IMR-90 (cell line): ENCODE data around the gene MCTP2. TPM values are rescaled to one million over a fixed set of nuclear protein-coding genes. Genes with fewer than 3 reads are reported as not detected.

Experiments
- ATAC-seq: fragments of 200-7000 bp; cut with Tn5 transposase; 2 replicates; pipeline ENCODE4 v1.9.1; 2020; ENCODE audit warnings: low read depth, mild to moderate bottlenecking, moderate library complexity
- BruUV-seq: library from RNA; stranded (reverse); fragments of 400-500 nt; replicated peaks from 2 replicates; lab custom pipeline; 2021; lab: Mats Ljungman, UMichigan
- CTCF ChIA-PET: fragments of 300-600 bp; formaldehyde crosslinking; extraction: SDS; loops from one replicate; lab custom pipeline; 2021; ENCODE audit warnings: antibody characterized with exemption; lab: Yijun Ruan, JAX
- POLR2A ChIA-PET: fragments of 300-600 bp; sonication (Branson Sonifier 250); formaldehyde crosslinking; loops from one replicate; lab custom pipeline; 2022; ENCODE audit warnings: antibody characterized with exemption; ENCODE audit not compliant: unreplicated experiment; lab: Charles Lee
- DNase-seq: peaks from one replicate; pipeline ENCODE4 v3.0.0; 2013
- H2AFZ ChIP-seq: replicated peaks from 2 replicates; pipeline ENCODE3; 2013; ENCODE audit warnings: low read length, mild to moderate bottlenecking; ENCODE audit not compliant: poor library complexity
- H2AK5ac ChIP-seq: 2 replicates; pipeline ENCODE4 v1.6.1; 2013; ENCODE audit warnings: low read depth, low read length, inconsistent platforms
- H2AK9ac ChIP-seq: replicated peaks from 2 replicates; pipeline ENCODE3; 2013; ENCODE audit warnings: mild to moderate bottlenecking, low read depth, low read length, moderate library complexity; ENCODE audit not compliant: poor library complexity
- H2BK120ac ChIP-seq: 2 replicates; pipeline ENCODE4 v1.6.1; 2013; ENCODE audit warnings: low read depth, low read length, inconsistent platforms
- H2BK15ac ChIP-seq: 3 replicates; pipeline ENCODE4 v1.6.1; 2013; ENCODE audit warnings: low read depth, low read length, inconsistent platforms
- H2BK20ac ChIP-seq: 2 replicates; pipeline ENCODE4 v1.6.1; 2013; ENCODE audit warnings: low read depth, mild to moderate bottlenecking, inconsistent platforms, low read length, moderate library complexity
- H2BK5ac ChIP-seq: 2 replicates; pipeline ENCODE4 v1.6.1; 2013; ENCODE audit warnings: mild to moderate bottlenecking, low read depth, low read length, inconsistent platforms; ENCODE audit not compliant: poor library complexity, severe bottlenecking
- H3K14ac ChIP-seq: replicated peaks from 2 replicates; pipeline ENCODE4 v1.6.1; 2013; ENCODE audit warnings: low read depth, low read length, inconsistent platforms
- H3K18ac ChIP-seq: 2 replicates; pipeline ENCODE4 v1.6.1; 2013; ENCODE audit warnings: low read depth, low read length, control low read depth
- H3K23ac ChIP-seq: 2 replicates; pipeline ENCODE4 v1.6.1; 2013; ENCODE audit warnings: low read depth, low read length, inconsistent platforms
- H3K27ac ChIP-seq: 2 replicates; pipeline ENCODE4 v1.5.1; 2013; ENCODE audit warnings: mild to moderate bottlenecking, control low read depth, low read length; ENCODE audit not compliant: insufficient read depth
- H3K27me3 ChIP-seq: 2 replicates; pipeline ENCODE4 v1.6.1; 2013; ENCODE audit warnings: low read length; ENCODE audit not compliant: control insufficient read depth, insufficient read depth
- H3K36me3 ChIP-seq: 2 replicates; pipeline ENCODE4 v1.6.1; 2013; ENCODE audit warnings: low read length, mixed read lengths; ENCODE audit not compliant: control insufficient read depth, insufficient read depth
- H3K4ac ChIP-seq: 2 replicates; pipeline ENCODE4 v1.6.1; 2013; ENCODE audit warnings: low read depth, low read length, inconsistent platforms
- H3K4me1 ChIP-seq: 2 replicates; pipeline ENCODE4 v1.6.1; 2013; ENCODE audit warnings: low read length, mixed read lengths; ENCODE audit not compliant: control insufficient read depth, insufficient read depth
- H3K4me2 ChIP-seq: 2 replicates; pipeline ENCODE4 v1.6.1; 2013; ENCODE audit warnings: low read depth, mild to moderate bottlenecking, control low read depth, low read length, moderate library complexity
- H3K4me3 ChIP-seq: 2 replicates; pipeline ENCODE4 v1.5.1; 2013; ENCODE audit warnings: low read depth, mild to moderate bottlenecking, control low read depth, low read length, moderate library complexity; ENCODE audit not compliant: insufficient read depth
- H3K56ac ChIP-seq: 2 replicates; pipeline ENCODE4 v1.6.1; 2013; ENCODE audit warnings: low read length, inconsistent platforms; ENCODE audit not compliant: insufficient read depth; ENCODE audit errors: extremely low read depth
- H3K79me1 ChIP-seq, 2 experiments: 2 replicates each; pipeline ENCODE4 v1.6.1; 2013; ENCODE audit warnings: low read length in 2 of 2, inconsistent platforms in 1 of 2, low read depth in 1 of 2
- H3K9ac ChIP-seq: 2 replicates; pipeline ENCODE4 v1.6.1; 2013; ENCODE audit warnings: low read depth, low read length, control low read depth
- H3K9me1 ChIP-seq: 2 replicates; pipeline ENCODE4 v1.6.1; 2013; ENCODE audit warnings: low read length, inconsistent platforms; ENCODE audit not compliant: insufficient read depth
- H3K9me3 ChIP-seq: 2 replicates; pipeline ENCODE4 v1.6.1; 2013; ENCODE audit warnings: low read length; ENCODE audit not compliant: control insufficient read depth, insufficient read depth
- H4K20me1 ChIP-seq: 2 replicates; pipeline ENCODE4 v1.6.1; 2013; ENCODE audit warnings: low read length, inconsistent platforms; ENCODE audit not compliant: insufficient read depth
- H4K5ac ChIP-seq: 2 replicates; pipeline ENCODE4 v1.6.1; 2013; ENCODE audit warnings: mild to moderate bottlenecking, low read depth, low read length, control low read depth
- H4K8ac ChIP-seq, 2 experiments: 2 replicates each; pipeline ENCODE4 v1.6.1; 2013; ENCODE audit warnings: low read depth in 2 of 2, low read length in 2 of 2, control low read depth in 1 of 2, inconsistent platforms in 1 of 2
- H4K91ac ChIP-seq: 2 replicates; pipeline ENCODE4 v1.6.1; 2013; ENCODE audit warnings: low read depth, low read length, inconsistent platforms; ENCODE audit not compliant: insufficient read depth
- BHLHE40 ChIP-seq: fragments of 150-350 bp; IDR thresholded peaks from 2 replicates; pipeline ENCODE4 v1.6.1; 2016; ENCODE audit warnings: mild to moderate bottlenecking, low read depth, low read length
- CEBPB ChIP-seq: IDR thresholded peaks from 2 replicates; pipeline ENCODE4 v1.6.1; 2012; ENCODE audit warnings: low read depth, low read length, improper control_type of control experiment
- CHD1 ChIP-seq: IDR thresholded peaks from 2 replicates; pipeline ENCODE4 v1.6.1; 2012; ENCODE audit warnings: low read depth, low read length, improper control_type of control experiment
- ELK1 ChIP-seq: fragments of 150-350 bp; IDR thresholded peaks from 2 replicates; pipeline ENCODE4 v1.6.1; 2016; ENCODE audit warnings: low read depth, mild to moderate bottlenecking, low read length, moderate library complexity, borderline replicate concordance
- FOS ChIP-seq: fragments of 150-350 bp; IDR thresholded peaks from 2 replicates; pipeline ENCODE4 v1.6.1; 2016; ENCODE audit warnings: low read depth, low read length
- MAFK ChIP-seq: IDR thresholded peaks from 2 replicates; pipeline ENCODE4 v1.6.1; 2012; ENCODE audit warnings: low read depth, low read length, improper control_type of control experiment
- MAZ ChIP-seq: IDR thresholded peaks from 2 replicates; pipeline ENCODE4 v1.6.1; 2012; ENCODE audit warnings: low read depth, mild to moderate bottlenecking, low read length, improper control_type of control experiment, moderate library complexity, borderline replicate concordance
- MXI1 ChIP-seq: IDR thresholded peaks from 2 replicates; pipeline ENCODE4 v1.6.1; 2012; ENCODE audit warnings: low read depth, mild to moderate bottlenecking, low read length, moderate library complexity, borderline replicate concordance
- NFE2L2 ChIP-seq: fragments of 150-350 bp; IDR thresholded peaks from 2 replicates; pipeline ENCODE4 v1.6.1; 2016; ENCODE audit warnings: low read depth, mild to moderate bottlenecking, low read length
- POLR2A ChIP-seq: IDR thresholded peaks from 2 replicates; pipeline ENCODE4 v1.6.1; 2012; ENCODE audit warnings: mild to moderate bottlenecking, low read depth, low read length
- RAD21 ChIP-seq: IDR thresholded peaks from 2 replicates; pipeline ENCODE4 v1.6.1; 2012; ENCODE audit warnings: low read length, improper control_type of control experiment
- RCOR1 ChIP-seq: IDR thresholded peaks from 2 replicates; pipeline ENCODE4 v1.6.1; 2012; ENCODE audit warnings: mild to moderate bottlenecking, low read length, improper control_type of control experiment; ENCODE audit not compliant: insufficient replicate concordance
- RFX5 ChIP-seq: IDR thresholded peaks from 2 replicates; pipeline ENCODE4 v1.8.0; 2012; ENCODE audit warnings: low read depth, mild to moderate bottlenecking, low read length, moderate library complexity
- USF2 ChIP-seq: fragments of 150-350 bp; IDR thresholded peaks from 2 replicates; pipeline ENCODE4 v1.6.1; 2017; ENCODE audit warnings: mild to moderate bottlenecking, antibody characterized with exemption, low read length, low read depth
- WGBS, 2 experiments: methylation state at CpG; one replicate each; pipeline versions ENCODE4 v1.1.5 to v1.1.7; 2013; ENCODE audit warnings: missing lambda C conversion rate in 2 of 2; ENCODE audit not compliant: insufficient read length in 1 of 2; ENCODE audit errors: extremely low coverage in 2 of 2; 5-methylcytosine and 5-hydroxymethylcytosine counted together
- dilution Hi-C: fragments of 300-500 bp; cut with HindIII; formaldehyde crosslinking; loops from one replicate; pipeline ENCODE4 v1.14.3; 2018; ENCODE audit warnings: low sequenced_read_pairs; ENCODE audit not compliant: unreplicated experiment
- in situ Hi-C: fragments of 300-500 bp; cut with MboI; formaldehyde crosslinking; loops from 3 replicates; pipeline ENCODE4 v1.14.3; 2019; ENCODE audit warnings: low sequenced_read_pairs, inconsistent platforms, mixed read lengths
- intact Hi-C: fragments of 100-400 bp; cut with micrococcal nuclease; formaldehyde crosslinking; loops from 2 replicates; pipeline ENCODE4 v1.10.0; 2022
- polyA plus RNA-seq, 3 experiments: library from polyadenylated mRNA; depleted of rRNA; stranded (reverse); fragments of >200 nt; gene quantifications; 2 replicates each; pipeline ENCODE4 v1.2.3, GENCODE V29; 2012; ENCODE audit warnings: low replicate concordance in 1 of 3
- total RNA-seq: library from RNA; depleted of rRNA; stranded (reverse); fragments of >200 nt; gene quantifications from 2 replicates; pipeline ENCODE4 v1.2.3, GENCODE V29; 2012
- TF ChIP-seq, protein P1 (sequence below): conservative IDR thresholded peaks from 2 replicates; pipeline ENCODE4 v1.5.1; 2012; ENCODE audit warnings: mild to moderate bottlenecking, low read depth, low read length, improper control_type of control experiment

MCTP2 gene
- total and polyA plus RNA-seq, 2 of the 4 experiments (the other 2 are of a cell fraction) = 5.1 to 9.9 TPM

GRCh38 chr15:94228611-94229010 is 2.8 kb upstream of the MCTP2 start:
- Histone ChIP-seq H2BK15ac (no peak overlapping the region; the same call in 2 of the 3 replicates), H4K8ac (no peak overlapping the region), H3K79me1 (peaks cover 0 to 11% of the 10 kb centered on the region in 2 experiments), H3K4me3 (no peak overlapping the region), H3K9ac (no peak overlapping the region), H4K91ac (no peak overlapping the region; the same call in 1 of the 2 replicates), H3K27ac (no peak overlapping the region), H3K4ac (no peak overlapping the region), H2AK9ac (no peak overlapping the region), H2AK5ac (peak overlapping the region; percentile 38; the same call in 1 of the 2 replicates), H2AFZ (no peak overlapping the region), H3K56ac (no peak overlapping the region), H4K5ac (no peak overlapping the region), H2BK20ac (no peak overlapping the region), H3K9me3 (no peaks in the 10 kb centered on the region), H2BK5ac (no peak overlapping the region), H3K23ac (no peak overlapping the region), H3K9me1 (no peaks in the 10 kb centered on the region), H3K27me3 (no peaks in the 10 kb centered on the region), H2BK120ac (peak overlapping the region; percentile 40), H3K4me1 (peaks cover 3% of the 10 kb centered on the region), H3K14ac (no peak overlapping the region), H4K20me1 (no peaks in the 10 kb centered on the region), H3K4me2 (no peak overlapping the region), H3K36me3 (no peaks in the 10 kb centered on the region), H3K18ac (no peak overlapping the region)
- no TSS peak for BruUV-seq
- ATAC-seq (no peak), DNase-seq (no peak)
- dilution Hi-C loops = no loop called here
- CTCF ChIA-PET = no interaction called here
- in situ Hi-C loops = no loop called here
- no CpG with 5 or more reads among the region's 2 CpGs for WGBS, 2 experiments
- intact Hi-C loops = no loop called here
- POLR2A ChIA-PET = no interaction called here
- TF ChIP-seq BHLHE40 (no peak), RAD21 (no peak), CEBPB (no peak), POLR2A (no peak), RCOR1 (no peak), NFE2L2 (no peak), USF2 (no peak), MAZ (no peak), FOS (no peak), MXI1 (no peak), RFX5 (no peak), ELK1 (no peak), MAFK (no peak), CHD1 (no peak)
- TF ChIP-seq, protein P1, sequence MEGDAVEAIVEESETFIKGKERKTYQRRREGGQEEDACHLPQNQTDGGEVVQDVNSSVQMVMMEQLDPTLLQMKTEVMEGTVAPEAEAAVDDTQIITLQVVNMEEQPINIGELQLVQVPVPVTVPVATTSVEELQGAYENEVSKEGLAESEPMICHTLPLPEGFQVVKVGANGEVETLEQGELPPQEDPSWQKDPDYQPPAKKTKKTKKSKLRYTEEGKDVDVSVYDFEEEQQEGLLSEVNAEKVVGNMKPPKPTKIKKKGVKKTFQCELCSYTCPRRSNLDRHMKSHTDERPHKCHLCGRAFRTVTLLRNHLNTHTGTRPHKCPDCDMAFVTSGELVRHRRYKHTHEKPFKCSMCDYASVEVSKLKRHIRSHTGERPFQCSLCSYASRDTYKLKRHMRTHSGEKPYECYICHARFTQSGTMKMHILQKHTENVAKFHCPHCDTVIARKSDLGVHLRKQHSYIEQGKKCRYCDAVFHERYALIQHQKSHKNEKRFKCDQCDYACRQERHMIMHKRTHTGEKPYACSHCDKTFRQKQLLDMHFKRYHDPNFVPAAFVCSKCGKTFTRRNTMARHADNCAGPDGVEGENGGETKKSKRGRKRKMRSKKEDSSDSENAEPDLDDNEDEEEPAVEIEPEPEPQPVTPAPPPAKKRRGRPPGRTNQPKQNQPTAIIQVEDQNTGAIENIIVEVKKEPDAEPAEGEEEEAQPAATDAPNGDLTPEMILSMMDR = no peak
